ENCODE data around the gene SFRP4. TPM values are rescaled to one million over a fixed set of nuclear protein-coding genes. Genes with fewer than 3 reads are reported as not detected.

The SFRP4 gene
- total RNA-seq, 1 experiment from 2014 or later = 0.24 TPM

- TF ChIP-seq PRDM15 (CRISPR knock-in tag; IDR thresholded peaks at IDR 0.05) (no peak), ZNF423 (CRISPR knock-in tag; IDR thresholded peaks at IDR 0.05) (no peak), SOX15 (CRISPR knock-in tag; IDR thresholded peaks at IDR 0.05) (no peak), ZNF121 (CRISPR knock-in tag; IDR thresholded peaks at IDR 0.05) (no peak)
Observed at GRCh38 chr7:37921876-37922275, 5.3 kb upstream of the SFRP4 start (continued).

- peak; percentile 60 for ATAC-seq
- POLR2A ChIA-PET = interaction anchor here (0.8 kb wide), 1 partner anchor 414 kb away, joined by 3 read pairs; no protein-coding TSS in a partner anchor
- peak; percentile 66 for DNase-seq (ENCODE audit: low spot score)
- H3K27ac Mint-ChIP-seq = no peak overlapping the region
- peaks cover 15% of the 10 kb centered on the region for H3K4me1 Mint-ChIP-seq
- H3K4me3 Mint-ChIP-seq = peak overlapping the region; percentile 78
- peaks cover 4% of the 10 kb centered on the region for H3K36me3 Mint-ChIP-seq
- peaks cover 51% of the 10 kb centered on the region for H3K27me3 Mint-ChIP-seq (ENCODE audit: low read depth)
- H3K9me3 Mint-ChIP-seq = peaks cover 15% of the 10 kb centered on the region; the same call in 1 of the 2 replicates
- CTCF ChIA-PET = interaction anchor here (0.6 to 2.1 kb wide), 10 partner anchors 9 to 424 kb away, joined by 3 to 9 read pairs (median 3); no protein-coding TSS in a partner anchor
- TF ChIP-seq CREM (CRISPR knock-in tag; IDR thresholded peaks at IDR 0.05) (no peak), MAX (CRISPR knock-in tag; IDR thresholded peaks at IDR 0.05) (peak; percentile 29; the same call in 1 of the 2 replicates), FOXJ3 (CRISPR knock-in tag; IDR thresholded peaks at IDR 0.05; ENCODE audit: borderline replicate concordance) (no peak), ZNF512 (CRISPR knock-in tag; IDR thresholded peaks at IDR 0.05; ENCODE audit: borderline replicate concordance) (no peak), ATF6 (CRISPR knock-in tag; IDR thresholded peaks at IDR 0.05) (no peak), AFF4 (CRISPR knock-in tag; IDR thresholded peaks at IDR 0.05; ENCODE audit: borderline replicate concordance) (no peak), ZBTB43 (CRISPR knock-in tag; IDR thresholded peaks at IDR 0.05) (peak; percentile 76; the same call in 1 of the 2 replicates), ZNF232 (CRISPR knock-in tag; IDR thresholded peaks at IDR 0.05) (no peak), FOXP1 (CRISPR knock-in tag; IDR thresholded peaks at IDR 0.05; ENCODE audit: borderline replicate concordance) (peak; percentile 84), ZNF317 (CRISPR knock-in tag; IDR thresholded peaks at IDR 0.05; ENCODE audit: borderline replicate concordance, low read depth) (no peak), STAT6 (CRISPR knock-in tag; conservative IDR thresholded peaks at IDR 0.05; ENCODE audit: low read depth) (no peak), JAZF1 (CRISPR knock-in tag; IDR thresholded peaks at IDR 0.05) (no peak), ETV6 (CRISPR knock-in tag; IDR thresholded peaks at IDR 0.05) (peak; percentile 69; the same call in 1 of the 2 replicates), SP1 (CRISPR knock-in tag; conservative IDR thresholded peaks at IDR 0.05) (peak; percentile 60)
Observed at GRCh38 chr7:37920849-37921805, 4.5 kb upstream of the SFRP4 start.

All from WTC11 (cell line).